PC-9 (cell line): ENCODE measurements around the gene TRPM6. TPM values are rescaled to one million over a fixed set of nuclear protein-coding genes. Genes with fewer than 3 reads are reported as not detected.

ENCODE experiments used
- Bru-seq: library from RNA; stranded (reverse); fragments of 400-500 nt; gene quantifications from one replicate; lab custom pipeline; 2021; lab: Mats Ljungman, UMichigan
- BruChase-seq, 2 experiments: library from RNA; stranded (reverse); fragments of 400-500 nt; gene quantifications; one replicate each; lab custom pipeline; 2021; lab: Mats Ljungman, UMichigan
- BruUV-seq: library from RNA; stranded (reverse); fragments of 400-500 nt; replicated peaks from 2 replicates; lab custom pipeline; 2021; lab: Mats Ljungman, UMichigan
- CTCF ChIA-PET: fragments of 300-600 bp; sonication (Branson Sonifier 250); formaldehyde crosslinking; loops from one replicate; lab custom pipeline; 2022; ENCODE audit warnings: antibody characterized with exemption; lab: Charles Lee
- POLR2A ChIA-PET: fragments of 300-600 bp; sonication (Branson Sonifier 250); formaldehyde crosslinking; loops from one replicate; lab custom pipeline; 2022; ENCODE audit warnings: antibody characterized with exemption; ENCODE audit not compliant: unreplicated experiment; lab: Charles Lee
- DNase-seq, 2 experiments: peaks; one replicate each; pipeline versions ENCODE4 v3.0.0 to v3.0.0-alpha.2; 2015 to 2022; ENCODE audit warnings: mixed read lengths in 1 of 2
- H2AFZ ChIP-seq: fragments of 200-600 bp; sonication (generic); 2 replicates; pipeline ENCODE4 v1.8.1; 2017; ENCODE audit warnings: antibody characterized with exemption
- H3F3A ChIP-seq: fragments of 200-600 bp; sonication (generic); 2 replicates; pipeline ENCODE4 v1.8.1; 2017; ENCODE audit warnings: antibody characterized with exemption, mild to moderate bottlenecking, low read depth; ENCODE audit not compliant: insufficient read depth
- H3K27ac ChIP-seq: fragments of 200-600 bp; sonication (generic); 2 replicates; pipeline ENCODE4 v1.6.1; 2016; ENCODE audit warnings: mixed run types
- H3K27me3 ChIP-seq: fragments of 200-600 bp; sonication (generic); 2 replicates; pipeline ENCODE4 v1.6.1; 2016; ENCODE audit warnings: low read depth, mixed run types; ENCODE audit not compliant: insufficient read depth
- H3K36me3 ChIP-seq: fragments of 200-600 bp; sonication (generic); 2 replicates; pipeline ENCODE4 v1.6.1; 2016; ENCODE audit warnings: low read depth, mixed run types
- H3K4me1 ChIP-seq: fragments of 200-600 bp; sonication (generic); replicated peaks from 2 replicates; pipeline ENCODE4 v1.6.1; 2016; ENCODE audit warnings: mixed run types; ENCODE audit not compliant: insufficient read depth
- H3K4me2 ChIP-seq: fragments of 200-600 bp; sonication (generic); 2 replicates; pipeline ENCODE4 v1.6.1; 2017; ENCODE audit warnings: mixed run types
- H3K4me3 ChIP-seq: fragments of 200-600 bp; sonication (generic); 2 replicates; pipeline ENCODE4 v1.6.1; 2016; ENCODE audit warnings: mixed run types
- H3K79me2 ChIP-seq: fragments of 200-600 bp; sonication (generic); 2 replicates; pipeline ENCODE4 v1.6.1; 2017; ENCODE audit warnings: low read depth, mixed run types
- H3K9me2 ChIP-seq: fragments of 200-600 bp; sonication (generic); 2 replicates; pipeline ENCODE4 v1.8.1; 2017; ENCODE audit warnings: mild to moderate bottlenecking; ENCODE audit not compliant: insufficient read depth
- H3K9me3 ChIP-seq: fragments of 200-600 bp; sonication (generic); 2 replicates; pipeline ENCODE4 v1.8.1; 2016; ENCODE audit warnings: low read depth; ENCODE audit not compliant: insufficient read depth
- H4K20me1 ChIP-seq: fragments of 200-600 bp; sonication (generic); 2 replicates; pipeline ENCODE4 v1.8.1; 2017; ENCODE audit not compliant: insufficient read depth
- EZH2 ChIP-seq: fragments of 200-600 bp; sonication (generic); IDR thresholded peaks from 2 replicates; pipeline ENCODE4 v1.8.0; 2017; ENCODE audit warnings: antibody characterized with exemption, low read depth
- intact Hi-C: fragments of 100-400 bp; cut with micrococcal nuclease; formaldehyde crosslinking; loops from one replicate; pipeline ENCODE4 v1.10.0; 2022; ENCODE audit not compliant: unreplicated experiment
- long read RNA-seq: library from polyadenylated mRNA; stranded (forward); transcript quantifications from one replicate; pipeline ENCODE4 v2.0.0, GENCODE V29; 2022
- total RNA-seq: library from RNA; stranded (reverse); gene quantifications from 2 replicates; pipeline ENCODE4 v1.2.3, GENCODE V29; 2021
- TF ChIP-seq, protein P1 (sequence below): fragments of 200-600 bp; sonication (generic); conservative IDR thresholded peaks from 2 replicates; pipeline ENCODE4 v1.6.1; 2017; ENCODE audit warnings: mixed run types, antibody characterized with exemption, mild to moderate bottlenecking, moderate library complexity

Gene TRPM6, protein sequence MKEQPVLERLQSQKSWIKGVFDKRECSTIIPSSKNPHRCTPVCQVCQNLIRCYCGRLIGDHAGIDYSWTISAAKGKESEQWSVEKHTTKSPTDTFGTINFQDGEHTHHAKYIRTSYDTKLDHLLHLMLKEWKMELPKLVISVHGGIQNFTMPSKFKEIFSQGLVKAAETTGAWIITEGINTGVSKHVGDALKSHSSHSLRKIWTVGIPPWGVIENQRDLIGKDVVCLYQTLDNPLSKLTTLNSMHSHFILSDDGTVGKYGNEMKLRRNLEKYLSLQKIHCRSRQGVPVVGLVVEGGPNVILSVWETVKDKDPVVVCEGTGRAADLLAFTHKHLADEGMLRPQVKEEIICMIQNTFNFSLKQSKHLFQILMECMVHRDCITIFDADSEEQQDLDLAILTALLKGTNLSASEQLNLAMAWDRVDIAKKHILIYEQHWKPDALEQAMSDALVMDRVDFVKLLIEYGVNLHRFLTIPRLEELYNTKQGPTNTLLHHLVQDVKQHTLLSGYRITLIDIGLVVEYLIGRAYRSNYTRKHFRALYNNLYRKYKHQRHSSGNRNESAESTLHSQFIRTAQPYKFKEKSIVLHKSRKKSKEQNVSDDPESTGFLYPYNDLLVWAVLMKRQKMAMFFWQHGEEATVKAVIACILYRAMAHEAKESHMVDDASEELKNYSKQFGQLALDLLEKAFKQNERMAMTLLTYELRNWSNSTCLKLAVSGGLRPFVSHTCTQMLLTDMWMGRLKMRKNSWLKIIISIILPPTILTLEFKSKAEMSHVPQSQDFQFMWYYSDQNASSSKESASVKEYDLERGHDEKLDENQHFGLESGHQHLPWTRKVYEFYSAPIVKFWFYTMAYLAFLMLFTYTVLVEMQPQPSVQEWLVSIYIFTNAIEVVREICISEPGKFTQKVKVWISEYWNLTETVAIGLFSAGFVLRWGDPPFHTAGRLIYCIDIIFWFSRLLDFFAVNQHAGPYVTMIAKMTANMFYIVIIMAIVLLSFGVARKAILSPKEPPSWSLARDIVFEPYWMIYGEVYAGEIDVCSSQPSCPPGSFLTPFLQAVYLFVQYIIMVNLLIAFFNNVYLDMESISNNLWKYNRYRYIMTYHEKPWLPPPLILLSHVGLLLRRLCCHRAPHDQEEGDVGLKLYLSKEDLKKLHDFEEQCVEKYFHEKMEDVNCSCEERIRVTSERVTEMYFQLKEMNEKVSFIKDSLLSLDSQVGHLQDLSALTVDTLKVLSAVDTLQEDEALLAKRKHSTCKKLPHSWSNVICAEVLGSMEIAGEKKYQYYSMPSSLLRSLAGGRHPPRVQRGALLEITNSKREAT (N-terminal part only)
- total RNA-seq, result 0.08 and 0.09 TPM in 2 replicates
- Bru-seq, nascent RNA, result percentile 12 among the genes with signal in this experiment
- percentile 10 among the genes with signal in this experiment for BruChase-seq, experiment 1, labeled RNA remaining after a 2-hour chase
- percentile 9 among the genes with signal in this experiment for BruChase-seq, experiment 2, labeled RNA remaining after a 6-hour chase
- long read RNA-seq, result 0 reads

DNA sequence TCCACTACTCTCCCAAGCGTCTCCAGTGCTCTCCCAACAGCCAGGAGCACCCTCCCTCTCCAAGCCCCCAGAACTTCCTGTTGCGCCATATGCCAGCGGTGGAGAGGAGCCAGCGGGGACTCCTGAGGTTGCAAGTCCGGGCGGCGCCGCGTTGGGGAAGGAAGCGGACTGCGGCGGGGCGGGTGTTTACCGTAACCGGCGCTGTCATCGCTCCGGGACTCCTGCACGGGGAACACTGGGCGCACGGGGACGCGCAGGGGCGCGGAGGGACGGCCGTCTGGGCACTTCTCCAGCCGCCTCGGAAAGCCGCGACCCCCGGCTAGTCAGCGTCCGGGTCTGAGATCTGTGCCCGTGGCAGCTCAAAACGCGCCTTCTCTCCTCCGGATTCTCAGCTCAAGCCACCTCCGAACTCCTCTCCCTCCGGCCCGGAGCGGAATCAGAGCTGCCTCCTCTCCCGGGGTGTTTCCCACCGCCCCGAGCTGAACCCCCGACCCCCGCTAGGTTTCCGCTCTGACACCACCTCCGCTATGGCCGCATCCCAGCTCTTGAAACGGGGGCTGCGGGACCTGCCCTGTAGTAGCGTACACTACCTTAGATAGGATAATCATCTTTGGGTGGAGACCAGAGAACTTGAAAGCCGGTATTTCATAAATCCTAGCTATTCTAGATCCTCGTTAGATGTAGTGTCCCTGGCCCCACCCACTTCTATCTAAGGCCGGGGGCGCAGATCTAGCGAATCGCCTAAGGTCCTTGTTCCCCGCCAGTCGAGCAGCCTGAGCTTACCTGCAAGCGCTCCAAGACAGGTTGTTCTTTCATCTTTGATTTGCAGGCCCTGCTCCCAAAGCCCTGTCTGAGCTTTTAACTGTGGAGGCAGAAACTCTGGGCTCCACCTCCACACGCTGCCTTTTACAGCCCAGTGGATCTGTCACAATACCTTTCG is at the start of gene TRPM6:
Gene TRPM6, minus strand, starts transcription at position 881 of the 940 bp plus-strand sequence. Its CDS starts 65 bp downstream, at position 816.
- CTCF ChIA-PET, result interaction anchor here (0.6 kb wide), 1 partner anchor 350 kb away, joined by 3 read pairs; no protein-coding TSS in a partner anchor
- H3K4me1 ChIP-seq, result peaks cover 7% of the 10 kb centered on the region
- TF ChIP-seq EZH2, result no peak
- TF ChIP-seq, protein P1, sequence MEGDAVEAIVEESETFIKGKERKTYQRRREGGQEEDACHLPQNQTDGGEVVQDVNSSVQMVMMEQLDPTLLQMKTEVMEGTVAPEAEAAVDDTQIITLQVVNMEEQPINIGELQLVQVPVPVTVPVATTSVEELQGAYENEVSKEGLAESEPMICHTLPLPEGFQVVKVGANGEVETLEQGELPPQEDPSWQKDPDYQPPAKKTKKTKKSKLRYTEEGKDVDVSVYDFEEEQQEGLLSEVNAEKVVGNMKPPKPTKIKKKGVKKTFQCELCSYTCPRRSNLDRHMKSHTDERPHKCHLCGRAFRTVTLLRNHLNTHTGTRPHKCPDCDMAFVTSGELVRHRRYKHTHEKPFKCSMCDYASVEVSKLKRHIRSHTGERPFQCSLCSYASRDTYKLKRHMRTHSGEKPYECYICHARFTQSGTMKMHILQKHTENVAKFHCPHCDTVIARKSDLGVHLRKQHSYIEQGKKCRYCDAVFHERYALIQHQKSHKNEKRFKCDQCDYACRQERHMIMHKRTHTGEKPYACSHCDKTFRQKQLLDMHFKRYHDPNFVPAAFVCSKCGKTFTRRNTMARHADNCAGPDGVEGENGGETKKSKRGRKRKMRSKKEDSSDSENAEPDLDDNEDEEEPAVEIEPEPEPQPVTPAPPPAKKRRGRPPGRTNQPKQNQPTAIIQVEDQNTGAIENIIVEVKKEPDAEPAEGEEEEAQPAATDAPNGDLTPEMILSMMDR, result no peak
- no peaks in the 10 kb centered on the region for H3K36me3 ChIP-seq
- no peaks in the 10 kb centered on the region for H3K79me2 ChIP-seq
- H3K27me3 ChIP-seq, result no peaks in the 10 kb centered on the region; the same call in 1 of the 2 replicates
- no peaks in the 10 kb centered on the region for H3K9me2 ChIP-seq
- H3K9me3 ChIP-seq, result no peaks in the 10 kb centered on the region
- intact Hi-C loops, result loop anchor here (10.0 kb wide), 1 partner anchor 187 kb away; no protein-coding TSS in a partner anchor
- no peaks in the 10 kb centered on the region for H4K20me1 ChIP-seq
- POLR2A ChIA-PET, result interaction anchor here (0.6 to 0.8 kb wide), 3 partner anchors 33 to 1637 kb away, joined by 3 to 6 read pairs (median 3); no protein-coding TSS in a partner anchor
- no peaks in the 10 kb centered on the region for H3F3A ChIP-seq
- peak within 1 kb of the TSS; percentile 95 for H3K4me2 ChIP-seq
- peak in 1 of 2 experiments; percentile 56 for DNase-seq
- H3K27ac ChIP-seq, result no peak within 1 kb of the TSS
- peak within 1 kb of the TSS; percentile 88 for H2AFZ ChIP-seq
- peak within 1 kb of the TSS; percentile 68 for H3K4me3 ChIP-seq
- BruUV-seq, result no TSS peak

DNA sequence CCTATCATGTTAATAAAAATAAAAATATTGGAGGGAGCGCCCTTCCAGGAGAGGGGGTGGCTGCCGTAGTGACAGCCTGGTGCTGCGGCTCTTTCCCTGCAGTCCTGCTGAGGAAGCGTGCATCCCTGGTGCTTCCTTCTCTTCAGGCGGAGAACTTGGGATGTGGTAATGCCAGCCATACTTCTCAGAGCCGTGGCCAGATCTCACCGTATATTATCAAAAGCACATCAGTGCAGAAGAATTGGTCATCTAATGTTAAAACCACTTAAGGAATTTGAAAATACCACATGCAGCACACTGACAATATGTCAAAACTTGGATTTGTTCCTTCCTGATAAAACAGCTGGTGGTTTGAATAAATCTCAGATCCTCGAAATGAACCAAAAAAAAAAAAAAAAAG is 47.3 kb upstream of the TRPM6 start:
- Histone ChIP-seq H3K36me3 (no peaks in the 10 kb centered on the region), H3K79me2 (no peaks in the 10 kb centered on the region), H3F3A (no peaks in the 10 kb centered on the region), H3K27ac (no peak overlapping the region), H3K9me3 (0 out of 2 replicates have a peak, but pooled peaks cover 10% of the 10 kb centered on the region), H2AFZ (no peak overlapping the region), H3K27me3 (no peaks in the 10 kb centered on the region), H3K4me1 (no peaks in the 10 kb centered on the region), H3K4me2 (no peak overlapping the region), H3K9me2 (no peaks in the 10 kb centered on the region), H3K4me3 (no peak overlapping the region), H4K20me1 (no peaks in the 10 kb centered on the region)
- TF ChIP-seq, protein P1, result no peak
- TF ChIP-seq EZH2, result no peak
- DNase-seq, result no peak
- no TSS peak for BruUV-seq
- intact Hi-C loops, result no loop called here
- POLR2A ChIA-PET, result no interaction called here
- CTCF ChIA-PET, result no interaction called here
